HG03097 (cell line): ENCODE data around the gene WDR59.
A peak's percentile ranks its signal among the peaks of the same experiment; 100 is the strongest.
"Not testable (repeated sequence)": the region's sequence is repeated elsewhere in the genome, so short reads cannot be mapped to it uniquely, and the experiment has no call there.

Experiments used
- ATAC-seq: cut with Tn5 transposase; IDR thresholded peaks from one replicate; pipeline ENCODE4 v1.9.1; 2021; ENCODE audit not compliant: unreplicated experiment, low FRiP score

The WDR59 gene

DNA sequence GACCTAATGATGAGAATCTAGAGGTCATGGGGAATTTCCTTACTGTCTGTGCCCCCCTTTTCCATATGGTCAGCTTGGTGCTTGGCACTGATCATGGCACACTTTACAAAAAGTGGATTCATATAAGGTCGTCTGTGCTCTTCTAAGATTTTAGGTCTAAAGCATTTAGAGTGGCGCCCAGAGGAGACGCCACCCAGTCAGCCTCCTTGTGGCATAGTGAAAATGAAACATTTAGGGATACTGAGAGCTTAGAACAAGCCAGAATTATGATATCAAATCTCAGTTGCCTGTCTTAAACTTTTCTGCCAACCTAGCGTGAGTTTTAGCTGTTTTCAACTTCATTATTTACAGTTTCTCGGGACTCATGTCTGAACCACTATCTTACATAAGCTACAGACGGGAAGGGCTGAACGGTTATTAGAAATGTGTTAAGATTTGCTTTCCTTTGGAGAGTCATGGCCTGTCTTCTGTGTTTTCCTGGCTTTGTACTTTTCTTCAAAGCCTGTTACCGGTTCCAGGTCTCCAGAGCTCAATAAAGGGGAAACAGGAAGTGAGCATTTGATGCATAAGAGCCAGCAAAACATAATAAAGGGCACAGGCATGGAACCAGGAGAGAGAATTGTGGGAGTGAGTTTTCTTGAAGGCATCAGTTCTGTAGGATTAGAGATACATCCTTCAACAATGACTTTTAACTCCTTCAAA is 27.6 kb upstream of the WDR59 start:
- peak; percentile 11 for ATAC-seq

- ATAC-seq = peak; percentile 53
These were observed 26.8 kb upstream of the WDR59 start for GRCh38 chr16:75011634-75012307.

DNA sequence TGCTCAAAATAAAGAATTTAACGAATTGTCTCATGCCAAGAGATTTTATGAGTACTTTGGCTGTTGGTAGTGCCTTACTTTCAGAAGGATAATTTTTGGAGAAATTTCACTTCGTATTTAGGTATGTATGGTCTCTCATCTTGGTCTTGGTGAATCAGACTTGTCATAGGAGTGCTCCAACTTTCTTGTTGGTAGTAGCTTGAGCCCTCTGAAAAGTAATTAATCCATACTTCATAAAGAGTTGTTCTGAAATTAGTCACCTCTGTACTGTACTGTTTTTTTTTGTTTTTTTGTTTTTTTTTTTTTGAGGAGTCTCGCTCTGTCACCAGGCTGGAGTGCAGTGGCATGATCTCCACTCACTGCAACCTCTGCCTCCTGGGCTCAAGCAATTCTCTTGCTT is 25.5 kb upstream of the WDR59 start:
- ATAC-seq = no peak

- no peak for ATAC-seq
These were observed 22.5 kb upstream of the WDR59 start for GRCh38 chr16:75007443-75007842.

GRCh38 chr16:75005697-75006096 is 20.8 kb upstream of the WDR59 start:
- no peak for ATAC-seq

DNA sequence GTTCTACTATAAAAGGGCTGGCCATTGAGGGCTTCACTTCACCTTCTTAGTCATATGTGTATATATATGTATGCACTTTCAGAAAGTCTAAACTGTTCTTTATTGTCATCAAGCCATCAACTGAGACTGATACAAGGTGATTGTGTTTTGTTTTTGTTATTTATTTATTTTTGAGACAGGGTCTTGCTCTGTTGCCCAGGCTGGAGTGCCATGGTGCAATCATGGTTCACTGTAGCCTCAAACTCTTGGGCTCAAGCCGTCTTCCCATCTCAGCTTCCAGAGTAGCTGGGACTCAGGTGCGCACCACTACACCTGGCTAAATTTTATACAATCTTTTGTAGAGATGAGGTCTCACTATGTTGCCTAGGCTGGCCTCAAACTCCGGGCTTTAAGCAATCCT is 19.5 kb upstream of the WDR59 start:
- ATAC-seq = no peak

DNA sequence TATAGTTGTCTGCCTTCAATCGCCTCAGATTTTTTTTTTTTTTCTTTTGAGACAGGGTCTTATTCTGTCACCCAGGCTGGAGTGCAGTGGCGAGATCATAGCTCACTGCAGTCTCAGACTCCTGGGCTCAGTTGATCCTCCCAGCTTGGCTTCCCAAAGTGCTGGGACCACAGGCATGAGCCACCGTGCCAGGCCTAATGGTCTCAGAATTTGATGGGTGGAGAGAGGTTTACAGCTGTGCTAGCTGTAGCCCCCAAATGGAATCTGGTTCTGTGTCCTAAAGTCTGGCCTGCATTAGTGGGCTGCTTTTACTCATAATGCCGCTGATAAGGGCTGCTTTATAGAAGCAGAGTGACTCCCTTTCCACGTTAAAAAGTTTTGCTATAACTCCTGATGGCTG is 19.0 kb upstream of the WDR59 start:
- ATAC-seq = no peak

GRCh38 chr16:75002474-75002873 is 17.6 kb upstream of the WDR59 start:
- no peak for ATAC-seq

GRCh38 chr16:75000481-75001081 is 15.7 kb upstream of the WDR59 start:
- no peak for ATAC-seq

GRCh38 chr16:74999609-75000480 is 14.9 kb upstream of the WDR59 start:
- ATAC-seq = no peak

GRCh38 chr16:74999219-74999608 is 14.3 kb upstream of the WDR59 start:
- peak; percentile 34 for ATAC-seq

GRCh38 chr16:74998481-74999218 is 13.7 kb upstream of the WDR59 start, which contains the start of gene ZNRF1:
ZNRF1 (plus strand) TSS chr16:74999024; CDS start chr16:74999672, 648 bp downstream.
- ATAC-seq = peak; percentile 53

DNA sequence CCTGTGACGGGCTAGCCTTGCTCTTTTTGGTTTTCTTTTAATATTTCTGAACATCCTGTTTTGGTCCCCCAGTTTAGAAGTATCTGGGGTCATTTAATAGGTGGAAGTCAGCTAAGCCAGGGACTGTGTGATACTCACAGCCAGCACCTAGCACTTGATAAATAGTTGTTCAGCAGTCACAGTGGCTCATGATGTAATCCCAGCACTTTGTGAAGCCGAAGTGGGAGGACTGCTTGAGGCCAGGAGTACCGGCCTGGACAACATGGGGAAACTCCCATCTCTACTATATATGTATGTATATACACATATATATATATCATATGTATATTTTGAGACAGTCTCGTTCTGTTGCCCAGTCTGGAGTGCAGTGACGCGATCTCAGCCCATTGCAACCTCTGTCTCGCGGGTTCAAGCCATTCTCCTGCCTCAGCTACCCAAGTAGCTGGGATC is 12.1 kb upstream of the WDR59 start:
- ATAC-seq = no peak

DNA sequence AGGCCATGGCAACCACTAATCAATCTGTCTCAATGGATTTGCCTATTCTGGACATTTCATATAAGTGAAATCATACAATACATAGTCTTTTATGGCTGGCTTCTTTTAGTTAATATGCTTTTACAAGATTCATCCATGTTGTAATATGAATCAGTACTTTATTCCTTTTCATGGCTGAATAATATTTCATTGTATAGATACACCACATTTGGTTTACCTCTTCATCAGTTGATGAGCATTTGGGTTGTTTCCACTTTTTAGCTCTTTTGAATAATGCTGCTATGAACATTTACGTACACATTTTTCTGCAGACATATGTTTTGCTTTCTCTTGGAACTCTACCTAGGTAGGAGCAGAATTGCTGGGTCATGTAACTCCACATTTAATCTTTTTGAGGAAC is 11.1 kb upstream of the WDR59 start:
- no peak for ATAC-seq

DNA sequence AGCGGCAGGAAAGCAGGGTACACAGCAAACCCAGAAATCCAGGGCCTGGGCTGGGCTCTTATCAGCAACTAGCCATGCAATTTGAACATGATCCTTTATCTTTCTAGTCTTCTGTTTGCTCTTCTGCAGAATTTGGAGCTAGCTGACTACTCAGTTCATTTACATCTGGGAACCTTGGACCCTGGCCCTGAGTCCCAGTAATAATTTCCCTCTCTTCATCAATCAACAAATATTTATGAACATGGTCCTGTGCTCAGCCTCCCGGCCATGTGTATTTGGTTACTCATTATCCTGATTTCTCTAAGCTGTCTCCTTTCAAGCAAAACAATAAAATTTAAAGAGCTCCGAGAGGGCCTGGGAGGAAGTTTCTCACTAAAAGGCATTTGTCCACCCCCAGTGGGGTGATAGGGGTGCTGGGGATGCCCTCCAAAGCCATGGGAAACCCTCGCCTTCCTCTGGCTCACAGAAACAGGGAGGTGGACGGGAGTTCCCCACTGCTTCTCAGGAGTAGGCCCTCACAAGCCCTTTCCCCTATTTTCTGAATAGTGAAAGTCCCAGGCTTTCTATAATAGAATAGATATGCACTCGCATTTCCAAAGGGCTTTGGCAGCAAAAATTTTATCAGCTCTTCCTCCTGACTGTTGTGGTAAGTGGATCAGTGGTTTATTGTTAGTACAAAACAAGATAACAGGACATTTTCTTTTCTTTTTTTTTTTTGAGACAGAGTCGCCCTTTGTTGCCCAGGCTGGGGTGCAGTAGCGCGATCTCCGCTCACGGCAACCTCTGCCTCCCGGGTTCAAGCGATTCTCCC is 6.9 kb upstream of the WDR59 start:
- no peak for ATAC-seq

GRCh38 chr16:74991268-74991592 is 6.3 kb upstream of the WDR59 start:
- no peak for ATAC-seq

DNA sequence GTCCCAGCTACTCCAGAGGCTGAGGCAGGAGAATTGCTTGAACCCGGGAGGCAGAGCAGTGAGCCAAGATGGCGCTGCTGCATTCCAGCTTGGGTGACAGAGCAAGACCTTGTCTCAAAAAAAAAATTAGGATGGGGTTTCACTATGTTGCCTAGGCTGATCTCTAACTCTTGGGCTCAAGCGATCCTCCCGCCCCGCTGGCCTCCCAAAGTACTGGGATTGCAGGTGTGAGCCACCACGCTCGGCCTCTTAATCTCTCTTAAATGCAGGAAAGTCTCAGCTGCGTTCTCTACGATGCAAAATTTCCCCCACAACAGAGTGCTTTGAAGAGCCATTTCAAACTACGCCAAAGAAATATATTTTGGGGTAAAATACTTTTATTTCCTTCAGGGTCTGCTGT is 5.9 kb upstream of the WDR59 start:
- ATAC-seq = no peak

DNA sequence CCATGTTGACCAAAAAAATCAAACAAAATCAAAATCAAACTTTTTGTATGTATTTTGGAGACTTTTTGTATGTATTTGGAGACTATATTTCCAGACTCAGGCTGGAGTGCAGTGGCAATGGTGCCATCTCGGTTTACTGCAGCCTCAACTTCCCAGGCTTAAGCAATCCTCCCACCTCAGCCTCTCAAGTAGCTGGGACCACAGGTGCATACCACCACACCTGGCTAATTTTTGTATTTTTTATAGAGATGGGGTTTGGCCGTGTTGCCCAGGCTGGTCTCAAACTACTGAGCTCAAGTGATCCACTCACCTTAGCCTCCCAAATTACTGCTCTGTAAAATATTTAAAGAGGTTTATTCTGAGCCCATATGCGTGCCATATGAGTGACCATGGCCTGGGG is 4.9 kb upstream of the WDR59 start:
- ATAC-seq = not testable (repeated sequence)

DNA sequence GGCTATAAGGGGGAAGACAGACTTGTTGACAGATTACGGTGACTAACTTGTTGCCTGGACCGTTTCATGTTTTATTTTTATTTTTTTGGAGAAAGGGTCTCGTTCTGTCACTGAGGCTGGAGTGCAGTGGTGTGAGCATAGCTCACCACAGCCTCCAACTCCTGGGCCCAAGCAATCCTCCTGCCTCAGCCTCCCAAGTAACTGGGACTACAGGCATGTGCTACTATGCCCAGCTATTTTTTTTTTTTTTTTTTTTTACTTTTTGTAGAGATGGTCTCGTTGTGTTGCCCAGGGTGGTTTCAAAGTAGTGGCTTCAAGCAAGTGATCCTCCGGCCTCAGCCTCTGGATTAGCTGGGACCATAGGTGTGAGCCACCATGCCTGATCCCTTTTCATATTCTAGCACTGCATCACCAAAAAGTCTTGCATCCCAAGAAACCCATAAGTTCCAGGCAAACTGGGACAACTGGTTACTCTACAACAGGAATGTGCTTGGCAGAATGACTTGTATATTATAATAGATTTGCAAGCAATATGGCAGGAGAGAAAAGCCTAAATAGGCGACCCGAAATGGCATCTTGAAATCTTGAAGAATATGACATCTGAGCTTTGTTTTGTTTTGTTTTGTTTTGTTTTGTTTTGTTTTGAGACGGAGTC is 2.2 kb upstream of the WDR59 start:
- ATAC-seq = no peak
